Neural crest cell (in vitro differentiated cells): ENCODE results near the gene GNLY. TPM values are rescaled to one million over a fixed set of nuclear protein-coding genes. Genes with fewer than 3 reads are reported as not detected.
"Not testable (repeated sequence)": the region's sequence is repeated elsewhere in the genome, so short reads cannot be mapped to it uniquely, and the experiment has no call there.

ENCODE experiments used
- DNase-seq: peaks from one replicate; pipeline ENCODE4 v3.0.0; 2021; ENCODE audit warnings: low read depth, mixed read lengths, low spot score
- H3K27ac Mint-ChIP-seq: one replicate; pipeline ENCODE4 v1.8.0; 2021; ENCODE audit warnings: mild to moderate bottlenecking, mixed read lengths; ENCODE audit not compliant: unreplicated experiment
- H3K27me3 Mint-ChIP-seq: 2 replicates; pipeline ENCODE4 v1.8.0; 2021; ENCODE audit warnings: low read depth, mild to moderate bottlenecking, mixed read lengths
- H3K36me3 Mint-ChIP-seq: 2 replicates; pipeline ENCODE4 v1.8.0; 2021; ENCODE audit warnings: low read depth, mild to moderate bottlenecking, mixed read lengths
- H3K4me1 Mint-ChIP-seq: 2 replicates; pipeline ENCODE4 v1.8.0; 2021; ENCODE audit warnings: mixed read lengths
- H3K4me3 Mint-ChIP-seq: one replicate; pipeline ENCODE4 v1.8.0; 2021; ENCODE audit warnings: mild to moderate bottlenecking, mixed read lengths
- H3K9me3 Mint-ChIP-seq: 2 replicates; pipeline ENCODE4 v1.8.0; 2021; ENCODE audit warnings: mixed read lengths
- total RNA-seq: library from RNA; stranded (reverse); gene quantifications from 2 replicates; pipeline ENCODE4 v1.2.1, GENCODE V29; 2021
- TF ChIP-seq, protein P1 (sequence below): fragments of 200-600 bp; sonication (generic); conservative IDR thresholded peaks from 2 replicates; pipeline ENCODE4 v1.5.0; 2021; ENCODE audit warnings: antibody characterized with exemption, mild to moderate bottlenecking

Gene GNLY
- total RNA-seq, 1 donor from 2014 or later: not detected

DNA sequence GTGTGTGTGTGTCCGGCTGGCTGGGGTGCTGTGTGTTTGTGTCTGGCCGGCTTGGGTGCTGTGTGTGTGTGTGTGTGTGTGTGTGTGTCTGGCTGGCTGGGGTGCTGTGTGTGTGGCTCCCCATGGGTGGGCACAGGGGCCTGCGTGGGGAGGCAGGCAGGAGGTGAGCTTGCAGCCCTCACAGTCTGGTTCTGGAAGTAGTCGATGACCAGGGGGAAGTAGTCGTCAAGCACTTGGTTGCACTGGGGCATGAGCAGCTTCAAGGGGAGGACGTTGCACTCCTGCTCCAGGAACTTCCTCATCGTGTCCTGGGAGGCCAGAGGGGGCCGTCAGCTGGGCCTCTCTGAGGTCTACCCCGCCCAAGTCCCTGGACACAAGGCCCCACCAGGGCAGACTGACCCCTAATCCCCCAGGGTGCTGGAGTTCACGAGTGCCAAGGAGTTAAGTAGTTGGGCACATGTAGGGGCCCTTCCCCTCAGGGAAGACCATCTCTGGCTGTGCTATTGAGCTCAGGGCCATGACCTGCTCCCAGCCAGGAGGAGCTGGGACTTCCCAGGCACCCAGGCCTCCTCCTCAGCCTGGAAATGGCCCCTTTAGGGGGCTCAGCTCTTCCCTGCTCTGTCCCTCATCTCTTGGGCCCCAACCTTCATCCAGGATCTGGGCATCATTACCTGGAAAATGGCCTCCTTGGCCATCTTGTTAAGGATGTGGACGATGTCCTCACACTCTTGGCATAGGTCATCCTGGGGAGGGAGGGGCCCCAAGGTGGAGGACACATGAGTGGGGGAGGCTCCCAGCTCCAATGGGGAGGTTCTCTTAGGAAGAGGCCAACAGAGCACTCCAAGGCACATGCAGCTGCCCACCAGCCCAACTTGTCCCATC lies 27.5 kb upstream of the GNLY start:
- peak overlapping the region; percentile 71 for H3K27ac Mint-ChIP-seq
- DNase-seq: no peak
- no peaks in the 10 kb centered on the region for H3K27me3 Mint-ChIP-seq
- no peaks in the 10 kb centered on the region for H3K9me3 Mint-ChIP-seq
- no peaks in the 10 kb centered on the region for H3K36me3 Mint-ChIP-seq
- TF ChIP-seq, protein P1, sequence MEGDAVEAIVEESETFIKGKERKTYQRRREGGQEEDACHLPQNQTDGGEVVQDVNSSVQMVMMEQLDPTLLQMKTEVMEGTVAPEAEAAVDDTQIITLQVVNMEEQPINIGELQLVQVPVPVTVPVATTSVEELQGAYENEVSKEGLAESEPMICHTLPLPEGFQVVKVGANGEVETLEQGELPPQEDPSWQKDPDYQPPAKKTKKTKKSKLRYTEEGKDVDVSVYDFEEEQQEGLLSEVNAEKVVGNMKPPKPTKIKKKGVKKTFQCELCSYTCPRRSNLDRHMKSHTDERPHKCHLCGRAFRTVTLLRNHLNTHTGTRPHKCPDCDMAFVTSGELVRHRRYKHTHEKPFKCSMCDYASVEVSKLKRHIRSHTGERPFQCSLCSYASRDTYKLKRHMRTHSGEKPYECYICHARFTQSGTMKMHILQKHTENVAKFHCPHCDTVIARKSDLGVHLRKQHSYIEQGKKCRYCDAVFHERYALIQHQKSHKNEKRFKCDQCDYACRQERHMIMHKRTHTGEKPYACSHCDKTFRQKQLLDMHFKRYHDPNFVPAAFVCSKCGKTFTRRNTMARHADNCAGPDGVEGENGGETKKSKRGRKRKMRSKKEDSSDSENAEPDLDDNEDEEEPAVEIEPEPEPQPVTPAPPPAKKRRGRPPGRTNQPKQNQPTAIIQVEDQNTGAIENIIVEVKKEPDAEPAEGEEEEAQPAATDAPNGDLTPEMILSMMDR: no peak
- H3K4me1 Mint-ChIP-seq: no peaks in the 10 kb centered on the region
- no peak overlapping the region for H3K4me3 Mint-ChIP-seq

GRCh38 chr2:85667561-85668008 lies 26.6 kb upstream of the GNLY start:
- no peaks in the 10 kb centered on the region for H3K9me3 Mint-ChIP-seq
- no peaks in the 10 kb centered on the region for H3K4me1 Mint-ChIP-seq
- H3K36me3 Mint-ChIP-seq: no peaks in the 10 kb centered on the region
- no peak overlapping the region for H3K4me3 Mint-ChIP-seq
- TF ChIP-seq, protein P1: no peak
- H3K27ac Mint-ChIP-seq: no peak overlapping the region
- no peaks in the 10 kb centered on the region for H3K27me3 Mint-ChIP-seq
- no peak for DNase-seq

DNA sequence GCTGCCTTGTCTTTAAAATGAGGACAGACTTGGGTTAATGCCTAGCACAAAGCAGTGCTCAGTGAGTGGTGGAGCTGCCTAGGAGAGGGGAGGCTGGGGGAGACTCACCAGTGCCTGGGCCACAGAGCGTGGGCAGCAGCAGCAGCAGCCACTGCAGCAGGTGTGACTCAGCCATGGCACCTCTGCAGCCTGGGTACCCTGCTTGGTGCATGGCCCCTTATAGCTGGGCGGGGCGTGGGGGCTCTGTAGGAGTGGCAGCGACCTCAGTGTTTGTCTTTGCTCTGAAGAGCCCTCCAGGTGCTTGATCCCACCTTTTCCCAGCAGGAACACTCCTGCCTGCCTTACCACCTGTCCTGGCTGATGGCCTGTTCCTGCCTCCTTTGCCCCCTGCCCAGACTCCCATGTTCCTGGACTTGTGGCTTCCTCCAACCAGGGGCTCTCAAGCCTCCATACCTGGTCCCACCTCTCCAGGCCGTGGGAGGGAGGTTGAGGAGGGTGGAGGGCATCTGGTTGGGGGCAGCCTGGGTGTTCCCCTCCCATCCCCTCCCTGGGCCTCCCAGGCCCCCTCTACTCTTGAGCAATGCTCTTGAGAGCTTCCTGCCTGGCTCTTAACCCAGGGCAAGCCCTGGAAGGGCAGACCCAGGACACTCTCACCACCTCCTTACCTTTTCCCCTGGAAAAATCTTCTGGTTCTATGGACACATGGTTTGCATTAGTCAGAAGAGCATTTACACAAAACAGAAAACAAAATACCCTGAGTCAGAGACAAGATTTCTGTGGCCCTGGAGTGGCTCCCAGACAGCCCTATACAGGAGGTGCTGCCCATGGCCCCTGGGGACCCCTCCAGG lies 25.9 kb upstream of the GNLY start, which contains the start of gene SFTPB:
Gene SFTPB, minus strand, starts transcription at position 191 of the 848 bp plus-strand sequence. Its CDS starts 16 bp downstream, at position 175.
- H3K4me3 Mint-ChIP-seq: no peak within 1 kb of the TSS
- H3K4me1 Mint-ChIP-seq: no peaks in the 10 kb centered on the region
- H3K9me3 Mint-ChIP-seq: no peaks in the 10 kb centered on the region
- no peaks in the 10 kb centered on the region for H3K36me3 Mint-ChIP-seq
- H3K27me3 Mint-ChIP-seq: no peaks in the 10 kb centered on the region
- no peak within 1 kb of the TSS for H3K27ac Mint-ChIP-seq
- DNase-seq: no peak
- TF ChIP-seq, protein P1: no peak

- Mint-ChIP-seq H3K4me1 (no peaks in the 10 kb centered on the region), H3K36me3 (no peaks in the 10 kb centered on the region), H3K4me3 (no peak overlapping the region), H3K27me3 (no peaks in the 10 kb centered on the region), H3K27ac (no peak overlapping the region), H3K9me3 (no peaks in the 10 kb centered on the region)
- TF ChIP-seq, protein P1: no peak
- no peak for DNase-seq
Observed at GRCh38 chr2:85668857-85669142, 25.4 kb upstream of the GNLY start.

DNA sequence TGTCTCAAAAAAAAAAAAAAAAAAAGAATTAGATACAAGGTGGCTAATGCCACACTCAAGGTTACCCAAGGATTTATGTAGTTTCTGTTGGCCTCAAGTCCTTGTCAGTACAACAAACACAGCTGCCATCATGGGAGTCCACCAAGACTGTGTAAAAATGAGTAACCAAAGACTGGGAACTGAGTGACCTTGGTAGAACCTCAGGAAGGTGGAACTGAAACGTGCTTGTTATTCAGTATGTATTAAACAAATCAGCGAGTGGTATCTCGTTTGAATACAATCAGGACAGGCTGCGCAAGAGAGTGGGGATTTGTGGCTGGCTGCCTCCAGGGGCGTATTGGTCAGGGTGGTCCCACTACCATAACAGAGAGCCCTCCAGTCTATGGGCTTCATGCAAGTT lies 24.6 kb upstream of the GNLY start:
- Mint-ChIP-seq H3K9me3 (no peaks in the 10 kb centered on the region), H3K4me3 (no peak overlapping the region), H3K27ac (no peak overlapping the region), H3K4me1 (no peaks in the 10 kb centered on the region), H3K36me3 (no peaks in the 10 kb centered on the region), H3K27me3 (no peaks in the 10 kb centered on the region)
- DNase-seq: no peak
- TF ChIP-seq, protein P1: no peak

DNA sequence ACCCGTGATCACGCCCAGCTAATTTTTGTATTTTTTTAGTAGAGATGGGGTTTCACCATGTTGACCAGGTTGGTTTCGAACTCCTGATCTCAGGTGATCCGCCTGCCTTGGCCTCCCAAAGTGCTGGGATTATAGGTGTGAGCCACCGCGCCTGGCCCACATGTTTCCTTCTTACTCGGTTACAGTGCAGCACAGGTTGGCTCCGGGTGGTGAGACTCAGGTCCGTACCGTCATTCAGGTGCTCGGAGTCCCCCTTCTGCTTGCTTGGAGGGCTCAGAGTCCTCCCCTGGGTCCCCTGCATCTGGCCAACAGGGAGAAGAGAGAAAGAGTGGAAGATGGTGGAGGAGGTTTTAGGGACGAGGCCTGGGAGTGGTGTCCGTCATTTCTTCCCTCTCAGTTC lies 23.7 kb upstream of the GNLY start:
- H3K36me3 Mint-ChIP-seq, H3K27ac Mint-ChIP-seq, DNase-seq, H3K9me3 Mint-ChIP-seq, H3K4me3 Mint-ChIP-seq, H3K4me1 Mint-ChIP-seq, H3K27me3 Mint-ChIP-seq: not testable (repeated sequence)
